ENCODE data around the gene BBS12.

GRCh38 chr4:122771724-122772123 is 39.2 kb downstream of the BBS12 start:
- no peak for TF ChIP-seq CTCF (IDR thresholded peaks at IDR 0.05)
- TF ChIP-seq POLR2A (IDR thresholded peaks at IDR 0.05): no peak
